GM12801 (cell line): ENCODE results near the gene FYCO1.

Source experiments
- CTCF ChIP-seq: IDR thresholded peaks from one replicate; pipeline ENCODE4 v1.5.1; 2011; ENCODE audit warnings: control low read depth; ENCODE audit not compliant: insufficient read length; ENCODE audit errors: extremely low read depth

The FYCO1 gene

DNA sequence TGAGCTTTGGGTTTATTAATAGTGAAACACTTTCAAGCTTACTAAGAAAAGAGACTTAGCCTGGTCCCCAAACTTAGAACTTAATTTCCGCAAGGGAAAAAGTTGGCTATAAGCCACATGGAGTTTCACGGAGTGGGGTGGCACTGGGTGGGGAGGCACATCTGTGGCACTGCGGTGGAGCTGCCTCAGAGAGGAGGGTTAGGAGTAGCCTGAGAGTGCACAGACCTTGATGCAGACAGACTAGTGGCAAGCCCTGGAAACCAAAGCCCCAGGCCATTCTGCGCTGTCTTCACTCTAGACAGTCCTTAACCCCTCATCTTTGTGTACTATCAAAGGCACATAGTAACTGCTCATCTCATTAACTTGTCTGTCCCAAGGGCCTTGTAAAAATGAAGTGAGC lies 30.4 kb downstream of the FYCO1 start:
- TF ChIP-seq CTCF, result no peak

DNA sequence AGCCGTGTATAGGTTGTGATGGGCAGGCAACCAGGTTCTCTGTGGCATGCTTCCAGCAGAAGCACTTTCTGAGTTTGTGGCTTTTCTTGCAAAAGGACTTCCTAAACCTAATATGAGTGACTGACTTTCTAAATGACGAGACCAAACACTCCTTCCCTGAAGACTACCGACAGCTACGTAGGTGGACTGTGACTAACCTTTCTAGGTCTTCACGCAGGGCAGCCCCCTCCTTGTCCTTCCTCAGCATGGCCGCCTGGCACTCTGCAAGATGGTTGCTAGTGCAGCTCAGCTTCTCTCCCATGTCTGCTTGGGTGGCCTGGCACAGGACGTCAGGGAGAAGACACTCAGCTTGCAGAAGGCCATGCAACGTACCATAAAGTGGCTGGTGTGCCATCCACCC lies 31.5 kb downstream of the FYCO1 start:
- TF ChIP-seq CTCF, result no peak

DNA sequence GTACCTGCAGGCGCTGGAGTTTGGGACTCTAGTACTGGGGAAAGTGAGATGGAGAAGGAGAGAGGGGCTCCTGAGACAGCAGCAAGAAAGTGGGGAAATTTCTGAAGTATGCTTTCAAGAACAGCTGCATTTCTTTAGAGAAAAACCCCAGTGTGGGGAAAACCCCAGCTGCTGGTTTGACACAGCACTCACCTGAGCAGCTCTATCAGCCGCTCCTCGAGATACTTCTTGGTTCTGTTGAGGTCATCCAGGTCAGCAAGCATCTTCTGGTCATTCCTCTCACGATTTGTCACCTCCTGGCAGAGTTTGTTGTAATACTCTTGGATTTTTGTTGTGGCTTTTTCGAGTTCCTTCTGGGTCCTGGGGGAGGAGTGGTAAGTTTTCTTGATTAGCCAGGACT lies 33.6 kb downstream of the FYCO1 start:
- TF ChIP-seq CTCF, result no peak

GRCh38 chr3:45960289-45960688 lies 35.3 kb downstream of the FYCO1 start:
- no peak for TF ChIP-seq CTCF

DNA sequence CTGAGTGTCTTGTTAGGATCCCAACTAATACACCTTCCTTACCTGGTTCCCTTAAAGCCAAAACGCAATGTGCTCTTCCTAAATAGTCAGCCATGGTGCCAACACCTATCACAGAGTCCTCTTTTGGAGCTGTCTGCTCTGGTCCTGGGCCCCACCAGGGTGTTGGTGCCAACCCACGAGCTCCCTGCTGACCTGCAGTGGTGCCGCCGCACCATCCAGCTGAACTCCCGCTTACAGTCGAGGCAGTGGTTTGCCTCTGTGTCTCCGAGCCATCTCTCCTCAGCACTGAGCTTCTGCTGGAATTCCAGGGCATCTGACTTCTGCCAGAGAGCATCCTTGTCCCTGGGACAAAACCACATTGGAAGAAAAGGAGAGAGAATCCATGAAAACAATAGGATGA lies 36.4 kb downstream of the FYCO1 start:
- TF ChIP-seq CTCF, result no peak

GRCh38 chr3:45958321-45958791 lies 37.3 kb downstream of the FYCO1 start:
- no peak for TF ChIP-seq CTCF

DNA sequence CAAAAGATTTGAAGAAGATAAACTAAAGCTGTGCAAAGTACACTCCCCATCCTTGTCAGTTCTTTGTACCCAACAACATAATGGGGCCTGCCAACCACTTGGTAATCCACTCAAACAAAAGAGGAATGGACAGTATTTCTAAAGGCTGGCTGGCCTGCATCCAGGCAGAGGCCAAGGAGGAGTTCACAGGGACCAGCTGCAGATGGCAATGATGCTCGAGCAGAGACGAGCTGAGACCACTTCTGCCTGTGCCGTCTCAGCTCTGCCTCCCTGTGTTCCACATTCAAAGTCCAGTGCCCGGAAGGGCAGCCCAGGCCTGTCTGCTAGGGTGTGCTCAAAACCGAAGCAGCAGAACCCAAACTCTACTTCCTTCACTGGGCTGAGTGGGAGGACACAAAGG lies 38.0 kb downstream of the FYCO1 start:
- TF ChIP-seq CTCF, result no peak

DNA sequence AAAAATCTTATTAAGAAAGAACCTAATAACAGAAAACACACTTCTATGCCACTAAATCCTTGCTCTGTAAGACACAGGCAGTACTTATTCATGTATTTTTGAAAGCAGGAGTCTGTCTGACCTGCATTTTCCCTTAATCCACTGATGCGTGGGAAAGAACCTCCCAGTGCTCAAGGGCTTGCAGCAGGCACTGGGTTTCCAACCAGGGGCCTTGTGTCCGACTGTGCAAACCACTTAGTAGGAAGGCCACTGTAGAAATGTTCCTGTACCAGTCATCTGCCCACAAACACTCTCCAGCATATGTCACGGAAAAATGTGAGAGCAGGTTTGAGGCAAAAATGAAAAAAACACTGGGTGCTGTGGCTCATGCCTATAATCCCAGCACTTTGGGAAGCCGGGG lies 39.9 kb downstream of the FYCO1 start:
- TF ChIP-seq CTCF, result no peak
